ENCODE results near the gene CDHR5.
"Not testable (repeated sequence)": the region's sequence is repeated elsewhere in the genome, so short reads cannot be mapped to it uniquely, and the experiment has no call there.

DNA sequence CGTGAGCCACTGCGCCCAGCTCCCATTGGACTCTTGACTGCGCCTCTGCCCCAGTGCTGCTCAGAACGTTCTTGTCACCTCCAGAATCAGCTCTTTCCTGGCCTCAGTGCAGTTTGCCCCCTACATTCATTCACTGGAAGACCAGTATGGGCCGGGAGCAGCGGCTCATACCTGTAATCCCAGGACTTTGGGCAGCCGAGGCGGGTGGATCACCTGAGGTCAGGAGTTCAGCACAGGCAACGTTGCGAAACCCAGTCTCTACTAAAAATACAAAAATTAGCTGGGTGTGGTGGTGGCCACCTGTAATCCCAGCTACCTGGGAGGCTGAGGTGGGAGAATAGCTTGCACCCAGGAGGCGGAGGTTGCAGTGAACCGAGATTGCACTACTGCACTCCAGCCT lies 29.7 kb upstream of the CDHR5 start:
- TF ChIP-seq RAD21 (IDR thresholded peaks at IDR 0.05; ENCODE audit: low read length); BHLHE40 (IDR thresholded peaks at IDR 0.05; ENCODE audit: low read depth, low read length); RCOR1 (IDR thresholded peaks at IDR 0.05; ENCODE audit: insufficient replicate concordance, low read length); MAFK (IDR thresholded peaks at IDR 0.05; ENCODE audit: low read depth, low read length); MXI1 (IDR thresholded peaks at IDR 0.05; ENCODE audit: borderline replicate concordance, low read depth, low read length); SMC3 (IDR thresholded peaks at IDR 0.05; ENCODE audit: low read depth, low read length); POLR2A (IDR thresholded peaks at IDR 0.05; ENCODE audit: low read depth, low read length): not testable (repeated sequence)
- TF ChIP-seq, protein P1, sequence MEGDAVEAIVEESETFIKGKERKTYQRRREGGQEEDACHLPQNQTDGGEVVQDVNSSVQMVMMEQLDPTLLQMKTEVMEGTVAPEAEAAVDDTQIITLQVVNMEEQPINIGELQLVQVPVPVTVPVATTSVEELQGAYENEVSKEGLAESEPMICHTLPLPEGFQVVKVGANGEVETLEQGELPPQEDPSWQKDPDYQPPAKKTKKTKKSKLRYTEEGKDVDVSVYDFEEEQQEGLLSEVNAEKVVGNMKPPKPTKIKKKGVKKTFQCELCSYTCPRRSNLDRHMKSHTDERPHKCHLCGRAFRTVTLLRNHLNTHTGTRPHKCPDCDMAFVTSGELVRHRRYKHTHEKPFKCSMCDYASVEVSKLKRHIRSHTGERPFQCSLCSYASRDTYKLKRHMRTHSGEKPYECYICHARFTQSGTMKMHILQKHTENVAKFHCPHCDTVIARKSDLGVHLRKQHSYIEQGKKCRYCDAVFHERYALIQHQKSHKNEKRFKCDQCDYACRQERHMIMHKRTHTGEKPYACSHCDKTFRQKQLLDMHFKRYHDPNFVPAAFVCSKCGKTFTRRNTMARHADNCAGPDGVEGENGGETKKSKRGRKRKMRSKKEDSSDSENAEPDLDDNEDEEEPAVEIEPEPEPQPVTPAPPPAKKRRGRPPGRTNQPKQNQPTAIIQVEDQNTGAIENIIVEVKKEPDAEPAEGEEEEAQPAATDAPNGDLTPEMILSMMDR (conservative IDR thresholded peaks at IDR 0.05; ENCODE audit: low read depth, low read length), result not testable (repeated sequence)
- TF ChIP-seq, protein P2, sequence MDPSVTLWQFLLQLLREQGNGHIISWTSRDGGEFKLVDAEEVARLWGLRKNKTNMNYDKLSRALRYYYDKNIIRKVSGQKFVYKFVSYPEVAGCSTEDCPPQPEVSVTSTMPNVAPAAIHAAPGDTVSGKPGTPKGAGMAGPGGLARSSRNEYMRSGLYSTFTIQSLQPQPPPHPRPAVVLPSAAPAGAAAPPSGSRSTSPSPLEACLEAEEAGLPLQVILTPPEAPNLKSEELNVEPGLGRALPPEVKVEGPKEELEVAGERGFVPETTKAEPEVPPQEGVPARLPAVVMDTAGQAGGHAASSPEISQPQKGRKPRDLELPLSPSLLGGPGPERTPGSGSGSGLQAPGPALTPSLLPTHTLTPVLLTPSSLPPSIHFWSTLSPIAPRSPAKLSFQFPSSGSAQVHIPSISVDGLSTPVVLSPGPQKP (IDR thresholded peaks at IDR 0.05; ENCODE audit: borderline replicate concordance, low read depth, low read length), result not testable (repeated sequence)
- TF ChIP-seq, protein P3, sequence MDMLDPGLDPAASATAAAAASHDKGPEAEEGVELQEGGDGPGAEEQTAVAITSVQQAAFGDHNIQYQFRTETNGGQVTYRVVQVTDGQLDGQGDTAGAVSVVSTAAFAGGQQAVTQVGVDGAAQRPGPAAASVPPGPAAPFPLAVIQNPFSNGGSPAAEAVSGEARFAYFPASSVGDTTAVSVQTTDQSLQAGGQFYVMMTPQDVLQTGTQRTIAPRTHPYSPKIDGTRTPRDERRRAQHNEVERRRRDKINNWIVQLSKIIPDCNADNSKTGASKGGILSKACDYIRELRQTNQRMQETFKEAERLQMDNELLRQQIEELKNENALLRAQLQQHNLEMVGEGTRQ (IDR thresholded peaks at IDR 0.05; ENCODE audit: low read depth, low read length), result not testable (repeated sequence)

Measured in IMR-90 (cell line).